Measurements from ENCODE around the gene CRTC3. TPM values are rescaled to one million over a fixed set of nuclear protein-coding genes. Genes with fewer than 3 reads are reported as not detected.

CRTC3 gene
- 10 to 100 TPM; 28.9 to 30.3 TPM for total RNA-seq

GRCh38 chr15:90529371-90530249 lies at the start of gene CRTC3:
Gene CRTC3 (plus strand): TSS chr15:90529923. CDS start chr15:90530072, 149 bp downstream.
- DNase-seq: peak; percentile 69
- Mint-ChIP-seq H3K27ac (peak within 1 kb of the TSS; percentile 87), H3K36me3 (peaks cover 12% of the 10 kb centered on the region), H3K4me1 (peaks cover 43% of the 10 kb centered on the region), H3K4me3 (peak within 1 kb of the TSS; percentile 96), H3K27me3 (no peaks in the 10 kb centered on the region), H3K9me3 (peaks cover 3% of the 10 kb centered on the region)

- peak; percentile 24 for DNase-seq
- H3K9me3 Mint-ChIP-seq: no peaks in the 10 kb centered on the region
- H3K27ac Mint-ChIP-seq: no peak overlapping the region
- no peak overlapping the region for H3K4me3 Mint-ChIP-seq
- peaks cover 25% of the 10 kb centered on the region for H3K4me1 Mint-ChIP-seq
- peaks cover 43% of the 10 kb centered on the region for H3K36me3 Mint-ChIP-seq
- no peaks in the 10 kb centered on the region for H3K27me3 Mint-ChIP-seq
Observed at GRCh38 chr15:90481023-90481422, 48.7 kb upstream of the CRTC3 start.

- Mint-ChIP-seq H3K27ac (no peak overlapping the region), H3K4me3 (no peak overlapping the region), H3K9me3 (no peaks in the 10 kb centered on the region), H3K27me3 (no peaks in the 10 kb centered on the region), H3K36me3 (peaks cover 44% of the 10 kb centered on the region), H3K4me1 (peaks cover 25% of the 10 kb centered on the region)
- DNase-seq: peak; percentile 7
Observed at GRCh38 chr15:90482124-90483011, 47.4 kb upstream of the CRTC3 start.

- H3K27me3 Mint-ChIP-seq: no peaks in the 10 kb centered on the region
- H3K9me3 Mint-ChIP-seq: no peaks in the 10 kb centered on the region
- DNase-seq: no peak
- no peak overlapping the region for H3K27ac Mint-ChIP-seq
- peaks cover 45% of the 10 kb centered on the region for H3K36me3 Mint-ChIP-seq
- H3K4me1 Mint-ChIP-seq: peaks cover 25% of the 10 kb centered on the region
- no peak overlapping the region for H3K4me3 Mint-ChIP-seq
Observed at GRCh38 chr15:90483012-90483307, 46.8 kb upstream of the CRTC3 start.

- no peak overlapping the region for H3K27ac Mint-ChIP-seq
- no peak overlapping the region for H3K4me3 Mint-ChIP-seq
- DNase-seq: no peak
- H3K27me3 Mint-ChIP-seq: no peaks in the 10 kb centered on the region
- H3K36me3 Mint-ChIP-seq: peaks cover 45% of the 10 kb centered on the region
- H3K4me1 Mint-ChIP-seq: peaks cover 21% of the 10 kb centered on the region
- H3K9me3 Mint-ChIP-seq: no peaks in the 10 kb centered on the region
Observed at GRCh38 chr15:90483637-90484036, 46.1 kb upstream of the CRTC3 start.

GRCh38 chr15:90487186-90487585 lies 42.5 kb upstream of the CRTC3 start:
- Mint-ChIP-seq H3K27ac (no peak overlapping the region), H3K4me3 (no peak overlapping the region), H3K36me3 (peaks cover 41% of the 10 kb centered on the region), H3K4me1 (peaks cover under 1% of the 10 kb centered on the region), H3K9me3 (no peaks in the 10 kb centered on the region), H3K27me3 (no peaks in the 10 kb centered on the region)
- no peak for DNase-seq

- Mint-ChIP-seq H3K4me3 (no peak overlapping the region), H3K4me1 (peaks cover 14% of the 10 kb centered on the region), H3K27me3 (no peaks in the 10 kb centered on the region), H3K36me3 (peaks cover 52% of the 10 kb centered on the region), H3K27ac (no peak overlapping the region), H3K9me3 (no peaks in the 10 kb centered on the region)
- no peak for DNase-seq
Observed at GRCh38 chr15:90489514-90489913, 40.2 kb upstream of the CRTC3 start.

- Mint-ChIP-seq H3K4me3 (no peak overlapping the region), H3K27ac (no peak overlapping the region), H3K4me1 (peaks cover 14% of the 10 kb centered on the region), H3K36me3 (peaks cover 52% of the 10 kb centered on the region), H3K9me3 (no peaks in the 10 kb centered on the region), H3K27me3 (no peaks in the 10 kb centered on the region)
- DNase-seq: no peak
Observed at GRCh38 chr15:90489944-90490343, 39.8 kb upstream of the CRTC3 start.

- H3K36me3 Mint-ChIP-seq: peaks cover 41% of the 10 kb centered on the region
- H3K27ac Mint-ChIP-seq: peak overlapping the region; percentile 45
- peaks cover 14% of the 10 kb centered on the region for H3K4me1 Mint-ChIP-seq
- no peaks in the 10 kb centered on the region for H3K27me3 Mint-ChIP-seq
- no peaks in the 10 kb centered on the region for H3K9me3 Mint-ChIP-seq
- no peak overlapping the region for H3K4me3 Mint-ChIP-seq
- DNase-seq: no peak
Observed at GRCh38 chr15:90493647-90494046, 36.1 kb upstream of the CRTC3 start.

- H3K36me3 Mint-ChIP-seq: peaks cover 52% of the 10 kb centered on the region
- no peak for DNase-seq
- peaks cover 14% of the 10 kb centered on the region for H3K4me1 Mint-ChIP-seq
- H3K4me3 Mint-ChIP-seq: no peak overlapping the region
- no peaks in the 10 kb centered on the region for H3K27me3 Mint-ChIP-seq
- H3K9me3 Mint-ChIP-seq: no peaks in the 10 kb centered on the region
- H3K27ac Mint-ChIP-seq: no peak overlapping the region
Observed at GRCh38 chr15:90495067-90495466, 34.7 kb upstream of the CRTC3 start.

- no peaks in the 10 kb centered on the region for H3K27me3 Mint-ChIP-seq
- H3K4me3 Mint-ChIP-seq: no peak overlapping the region
- DNase-seq: no peak
- no peaks in the 10 kb centered on the region for H3K9me3 Mint-ChIP-seq
- no peak overlapping the region for H3K27ac Mint-ChIP-seq
- peaks cover 14% of the 10 kb centered on the region for H3K4me1 Mint-ChIP-seq
- peaks cover 48% of the 10 kb centered on the region for H3K36me3 Mint-ChIP-seq
Observed at GRCh38 chr15:90496791-90497190, 32.9 kb upstream of the CRTC3 start.

GRCh38 chr15:90497376-90497775 lies 32.3 kb upstream of the CRTC3 start:
- Mint-ChIP-seq H3K4me3 (no peak overlapping the region), H3K27me3 (no peaks in the 10 kb centered on the region), H3K9me3 (no peaks in the 10 kb centered on the region), H3K27ac (no peak overlapping the region), H3K4me1 (peaks cover 14% of the 10 kb centered on the region), H3K36me3 (peaks cover 45% of the 10 kb centered on the region)
- DNase-seq: no peak

- no peak for DNase-seq
- no peak overlapping the region for H3K4me3 Mint-ChIP-seq
- no peak overlapping the region for H3K27ac Mint-ChIP-seq
- peaks cover 42% of the 10 kb centered on the region for H3K36me3 Mint-ChIP-seq
- H3K9me3 Mint-ChIP-seq: no peaks in the 10 kb centered on the region
- peaks cover 11% of the 10 kb centered on the region for H3K4me1 Mint-ChIP-seq
- H3K27me3 Mint-ChIP-seq: no peaks in the 10 kb centered on the region
Observed at GRCh38 chr15:90497912-90498311, 31.8 kb upstream of the CRTC3 start.

- Mint-ChIP-seq H3K4me1 (no peaks in the 10 kb centered on the region), H3K27me3 (no peaks in the 10 kb centered on the region), H3K36me3 (peaks cover 31% of the 10 kb centered on the region), H3K9me3 (no peaks in the 10 kb centered on the region), H3K4me3 (no peak overlapping the region), H3K27ac (no peak overlapping the region)
- DNase-seq: no peak
Observed at GRCh38 chr15:90500171-90500570, 29.6 kb upstream of the CRTC3 start.

GRCh38 chr15:90501898-90502297 lies 27.8 kb upstream of the CRTC3 start:
- H3K36me3 Mint-ChIP-seq: peaks cover 25% of the 10 kb centered on the region
- no peak overlapping the region for H3K4me3 Mint-ChIP-seq
- H3K4me1 Mint-ChIP-seq: no peaks in the 10 kb centered on the region
- no peaks in the 10 kb centered on the region for H3K9me3 Mint-ChIP-seq
- no peak overlapping the region for H3K27ac Mint-ChIP-seq
- no peak for DNase-seq
- H3K27me3 Mint-ChIP-seq: no peaks in the 10 kb centered on the region

Data from activated naive CD8-positive, alpha-beta T cell treated with anti-CD3 and anti-CD28 coated beads for 36 hours (primary cell).